HepG2 (cell line): ENCODE results near the gene CSTF3. TPM values are rescaled to one million over a fixed set of nuclear protein-coding genes. Genes with fewer than 3 reads are reported as not detected.

Experiments used
- ATAC-seq: fragments of 200-7000 bp; cut with Tn5 transposase; 3 replicates; pipeline ENCODE4 v1.9.1; 2020; ENCODE audit warnings: mild to moderate bottlenecking, moderate library complexity
- BruUV-seq: library from RNA; stranded (reverse); fragments of 400-500 nt; replicated peaks from 2 replicates; lab custom pipeline; 2021; lab: Mats Ljungman, UMichigan
- CTCF ChIA-PET: fragments of 300-600 bp; formaldehyde crosslinking; extraction: SDS; loops from one replicate; lab custom pipeline; 2021; ENCODE audit warnings: low total read pairs, inconsistent platforms, low intra/inter-chr PET ratio; lab: Yijun Ruan, JAX
- POLR2A ChIA-PET: fragments of 350-600 bp; sonication (Branson Sonifier 250); formaldehyde crosslinking; loops from one replicate; lab custom pipeline; 2020; ENCODE audit warnings: antibody characterized with exemption, inconsistent platforms; lab: Yijun Ruan, JAX
- DNase-seq: peaks from one replicate; pipeline ENCODE4 v3.0.0-alpha.2; 2015; ENCODE audit warnings: low spot score
- FAIRE-seq: peaks from 3 replicates; lab custom pipeline; 2011; peaks lifted over from hg19 to GRCh38; lab: Jason Lieb, UNC
- H2AFZ ChIP-seq: one replicate; pipeline ENCODE4 v1.6.1; 2011; ENCODE audit warnings: low read length, inconsistent platforms
- H3K27ac ChIP-seq: fragments of 300-600 bp; 3 replicates; pipeline ENCODE4 v1.8.0; 2011; ENCODE audit warnings: mixed run types, mild to moderate bottlenecking, mixed read lengths, low read length, inconsistent platforms; ENCODE audit not compliant: insufficient read depth; ENCODE audit errors: extremely low read length
- H3K27me3 ChIP-seq, 2 experiments: fragments of 200-600 bp in 1 of 2; 2 replicates in 1 of 2; 3 replicates in 1 of 2; pipeline versions ENCODE4 v1.6.0 to v1.8.0; 2011; ENCODE audit warnings: low read length in 2 of 2, mild to moderate bottlenecking in 2 of 2, moderate library complexity in 2 of 2, inconsistent platforms in 1 of 2; ENCODE audit not compliant: insufficient read depth in 2 of 2, control insufficient read depth in 1 of 2
- H3K36me3 ChIP-seq, 2 experiments: fragments of 200-600 bp in 1 of 2; replicated peaks in 1 of 2; 2 replicates in 1 of 2; 3 replicates in 1 of 2; pipeline versions ENCODE4 v1.5.1 to v1.8.0; 2011; ENCODE audit warnings: low read length in 2 of 2, inconsistent platforms in 1 of 2; ENCODE audit not compliant: insufficient read depth in 2 of 2, control insufficient read depth in 1 of 2
- H3K4me1 ChIP-seq: 2 replicates; pipeline ENCODE4 v1.5.1; 2012; ENCODE audit warnings: low read length, inconsistent platforms; ENCODE audit not compliant: insufficient read depth
- H3K4me2 ChIP-seq: 2 replicates; pipeline ENCODE4 v1.6.0; 2011; ENCODE audit warnings: low read depth, low read length, inconsistent platforms
- H3K4me3 ChIP-seq, 3 experiments: fragments of 200-600 bp in 1 of 3; sonication (generic), shearing (Covaris generic) in 1 of 3; replicated peaks in 1 of 3; 2 replicates each; pipeline ENCODE4 v1.5.1; 2011 to 2016; ENCODE audit warnings: low read length in 3 of 3, inconsistent platforms in 2 of 3, low read depth in 2 of 3, mild to moderate bottlenecking in 2 of 3, control low read depth in 1 of 3, mixed read lengths in 1 of 3; ENCODE audit not compliant: insufficient read depth in 1 of 3
- H3K79me2 ChIP-seq: one replicate; pipeline ENCODE4 v1.6.1; 2011; ENCODE audit warnings: low read length, inconsistent platforms; ENCODE audit not compliant: insufficient read depth
- H3K9ac ChIP-seq: 2 replicates; pipeline ENCODE4 v1.6.0; 2011; ENCODE audit warnings: mild to moderate bottlenecking, low read depth, low read length, inconsistent platforms; ENCODE audit not compliant: insufficient read depth
- H3K9me3 ChIP-seq: 2 replicates; pipeline ENCODE4 v1.5.1; 2012; ENCODE audit warnings: mild to moderate bottlenecking, low read length
- H4K20me1 ChIP-seq: 2 replicates; pipeline ENCODE4 v1.6.0; 2011; ENCODE audit warnings: inconsistent platforms, mild to moderate bottlenecking, low read length, moderate library complexity; ENCODE audit not compliant: insufficient read depth
- CBX2 ChIP-seq, 2 experiments: fragments of 200-600 bp in 1 of 2; sonication (generic); formaldehyde crosslinking in 1 of 2; IDR thresholded peaks; 2 replicates each; pipeline versions ENCODE4 v1.7.0 to v1.8.1; 2018 to 2022; ENCODE audit warnings: low read depth in 2 of 2, low read length in 1 of 2, mild to moderate bottlenecking in 1 of 2, missing genetic modification reagents in 1 of 2
- ESRRA ChIP-seq: sonication (generic); formaldehyde crosslinking; IDR thresholded peaks from 2 replicates; pipeline ENCODE4 v1.5.1; 2020; ENCODE audit warnings: mild to moderate bottlenecking, low read depth, missing genetic modification reagents
- FOXK2 ChIP-seq: fragments of 450-650 bp; IDR thresholded peaks from 2 replicates; pipeline ENCODE4 v1.6.1; 2016
- HOXA3 ChIP-seq: sonication (generic); formaldehyde crosslinking; IDR thresholded peaks from 2 replicates; pipeline ENCODE4 v1.5.0; 2020; ENCODE audit warnings: missing genetic modification reagents
- KLF13 ChIP-seq: sonication (generic); formaldehyde crosslinking; IDR thresholded peaks from 2 replicates; pipeline ENCODE4 v1.4.0; 2020; ENCODE audit warnings: mild to moderate bottlenecking, missing genetic modification reagents
- MTA3 ChIP-seq: sonication (generic); formaldehyde crosslinking; IDR thresholded peaks from 2 replicates; pipeline ENCODE4 v1.4.0; 2020; ENCODE audit warnings: missing genetic modification reagents
- NCOA1 ChIP-seq: sonication (generic); formaldehyde crosslinking; IDR thresholded peaks from 2 replicates; pipeline ENCODE4 v1.9.0; 2021; ENCODE audit warnings: missing genetic modification reagents
- SAP130 ChIP-seq: IDR thresholded peaks from 2 replicates; pipeline ENCODE4 v1.6.1; 2016; ENCODE audit warnings: low read depth
- SKI ChIP-seq: fragments of 450-650 bp; IDR thresholded peaks from one replicate; pipeline ENCODE4 v1.6.1; 2018; ENCODE audit warnings: mild to moderate bottlenecking; ENCODE audit not compliant: partially characterized antibody
- SMAD9 ChIP-seq: sonication (generic); formaldehyde crosslinking; IDR thresholded peaks from 2 replicates; pipeline ENCODE4 v1.5.1; 2020; ENCODE audit warnings: mild to moderate bottlenecking, missing genetic modification reagents
- ZNF101 ChIP-seq: sonication (generic); formaldehyde crosslinking; IDR thresholded peaks from 2 replicates; pipeline ENCODE4 v1.4.0; 2020; ENCODE audit warnings: mild to moderate bottlenecking, low read depth, missing genetic modification reagents, borderline replicate concordance
- ZNF496 ChIP-seq: sonication (generic); formaldehyde crosslinking; IDR thresholded peaks from 2 replicates; pipeline ENCODE4 v1.8.1; 2023; ENCODE audit warnings: mild to moderate bottlenecking, moderate library complexity, missing genetic modification reagents; ENCODE audit not compliant: insufficient replicate concordance
- ZNF709 ChIP-seq: sonication (generic); formaldehyde crosslinking; IDR thresholded peaks from 2 replicates; pipeline ENCODE4 v1.5.0; 2020; ENCODE audit warnings: mild to moderate bottlenecking, missing genetic modification reagents
- ZSCAN21 ChIP-seq: sonication (generic); formaldehyde crosslinking; IDR thresholded peaks from 2 replicates; pipeline ENCODE4 v1.8.0; 2022; ENCODE audit warnings: mild to moderate bottlenecking, missing genetic modification reagents, moderate library complexity, borderline replicate concordance
- WGBS: methylation state at CpG from one replicate; pipeline ENCODE4 v1.1.6; 2017; ENCODE audit warnings: low lambda C conversion rate; 5-methylcytosine and 5-hydroxymethylcytosine counted together
- in situ Hi-C: cut with HindIII; loops from 2 replicates; pipeline ENCODE4 v1.10.0; 2017; ENCODE audit warnings: low pct_unique_long_range_greater_than_20kb; ENCODE audit not compliant: extremely low pct_ligation_motif_present
- intact Hi-C: fragments of 100-400 bp; cut with micrococcal nuclease; formaldehyde crosslinking; loops from one replicate; pipeline ENCODE4 v1.10.0; 2022; ENCODE audit not compliant: unreplicated experiment
- polyA plus RNA-seq, 8 experiments: library from polyadenylated mRNA; depleted of rRNA in 3 of 8; stranded (reverse) in 7 of 8; unstranded in 1 of 8; fragments of >200 nt; fragmentation: Illumina TruSeq in 4 of 8; extraction: Trizol in 4 of 8; gene quantifications; 2 replicates each; pipeline versions ENCODE4 v1.2.1 to v1.2.3, GENCODE V29; 2011 to 2016; ENCODE audit warnings: low read depth in 4 of 8, missing spikeins in 1 of 8, mixed read lengths in 1 of 8; ENCODE audit not compliant: insufficient read depth in 1 of 8
- total RNA-seq, 5 experiments: library from RNA; depleted of rRNA; stranded (reverse); fragments of >200 nt; fragmentation: Illumina TruSeq; extraction: Trizol; gene quantifications; 2 replicates each; pipeline ENCODE4 v1.2.3, GENCODE V29; 2016; ENCODE audit warnings: low read depth in 1 of 5
- TF ChIP-seq, protein P1 (sequence below): sonication (generic); formaldehyde crosslinking; IDR thresholded peaks from 2 replicates; pipeline ENCODE4 v1.4.0; 2020; ENCODE audit warnings: missing genetic modification reagents, borderline replicate concordance
- TF ChIP-seq, protein P2 (sequence below): sonication (generic); formaldehyde crosslinking; IDR thresholded peaks from 2 replicates; pipeline ENCODE4 v1.8.1; 2023; ENCODE audit warnings: mild to moderate bottlenecking, moderate library complexity, missing genetic modification reagents

The CSTF3 gene
- total and polyA plus RNA-seq, 2 of the 13 experiments (the other 11 are each of a cell fraction or from before 2014, with no cell fraction given) = 21.5 to 43.6 TPM

DNA sequence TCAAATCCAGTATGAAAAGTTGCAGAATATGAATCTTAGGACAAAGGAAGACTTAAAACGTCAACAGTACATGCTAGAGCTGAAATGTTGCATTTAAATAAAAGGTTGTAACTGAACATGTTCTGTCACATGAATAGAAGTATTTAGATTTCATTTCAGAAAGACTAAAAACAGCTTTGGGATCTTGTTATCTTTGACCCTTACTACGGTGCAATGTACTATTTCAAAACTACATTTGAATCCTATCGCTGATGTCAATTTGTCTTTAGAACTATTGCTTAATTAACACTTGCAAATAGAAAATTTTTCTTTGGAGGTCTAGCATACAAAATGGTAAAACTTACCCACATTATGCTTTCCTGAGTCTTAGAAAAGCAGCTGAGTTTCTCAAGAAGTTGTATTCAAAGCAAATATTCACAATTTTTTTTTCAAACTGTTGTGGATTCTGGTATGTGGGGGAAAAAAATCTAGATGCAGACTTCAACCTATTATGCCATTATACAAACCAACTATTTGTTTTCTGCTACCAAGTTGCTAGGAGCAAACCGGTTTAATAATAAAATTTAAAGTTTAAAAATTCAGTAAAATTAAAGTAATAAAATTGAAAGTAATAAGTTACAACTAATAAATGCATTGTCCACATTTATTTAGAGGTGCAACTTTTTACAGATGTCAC is 25.4 kb downstream of the CSTF3 start:
- Histone ChIP-seq H3K27ac (no peak overlapping the region), H4K20me1 (no peaks in the 10 kb centered on the region), H3K9ac (no peak overlapping the region), H3K36me3 (peaks cover 5 to 20% of the 10 kb centered on the region in 2 experiments; a peak in 4 of 5 replicates), H3K4me1 (no peaks in the 10 kb centered on the region), H3K4me3 (no peak overlapping the region), H3K27me3 (no peaks in the 10 kb centered on the region), H2AFZ (no peak overlapping the region), H3K4me2 (no peak overlapping the region), H3K9me3 (no peaks in the 10 kb centered on the region), H3K79me2 (no peaks in the 10 kb centered on the region)
- CTCF ChIA-PET = no interaction called here
- POLR2A ChIA-PET = no interaction called here
- WGBS = 94% methylated on average over 4 of the region's 4 CpGs
- intact Hi-C loops (no loop called here), in situ Hi-C loops (no loop called here)
- DNase-seq (no peak), FAIRE-seq (no peak), ATAC-seq (no peak)
- TF ChIP-seq ESRRA (CRISPR knock-in tag) = no peak
- TF ChIP-seq ZNF709 (CRISPR knock-in tag) = no peak
- no peak for TF ChIP-seq ZNF496 (CRISPR knock-in tag)
- TF ChIP-seq CBX2 (IDR thresholded peaks at IDR 0.05; ENCODE audit: low read depth, low read length) = no peak
- TF ChIP-seq CBX2 (CRISPR knock-in tag; IDR thresholded peaks at IDR 0.05; ENCODE audit: low read depth) = no peak
- TF ChIP-seq SMAD9 (CRISPR knock-in tag) = no peak
- TF ChIP-seq MTA3 (CRISPR knock-in tag) = no peak
- TF ChIP-seq, protein P1, sequence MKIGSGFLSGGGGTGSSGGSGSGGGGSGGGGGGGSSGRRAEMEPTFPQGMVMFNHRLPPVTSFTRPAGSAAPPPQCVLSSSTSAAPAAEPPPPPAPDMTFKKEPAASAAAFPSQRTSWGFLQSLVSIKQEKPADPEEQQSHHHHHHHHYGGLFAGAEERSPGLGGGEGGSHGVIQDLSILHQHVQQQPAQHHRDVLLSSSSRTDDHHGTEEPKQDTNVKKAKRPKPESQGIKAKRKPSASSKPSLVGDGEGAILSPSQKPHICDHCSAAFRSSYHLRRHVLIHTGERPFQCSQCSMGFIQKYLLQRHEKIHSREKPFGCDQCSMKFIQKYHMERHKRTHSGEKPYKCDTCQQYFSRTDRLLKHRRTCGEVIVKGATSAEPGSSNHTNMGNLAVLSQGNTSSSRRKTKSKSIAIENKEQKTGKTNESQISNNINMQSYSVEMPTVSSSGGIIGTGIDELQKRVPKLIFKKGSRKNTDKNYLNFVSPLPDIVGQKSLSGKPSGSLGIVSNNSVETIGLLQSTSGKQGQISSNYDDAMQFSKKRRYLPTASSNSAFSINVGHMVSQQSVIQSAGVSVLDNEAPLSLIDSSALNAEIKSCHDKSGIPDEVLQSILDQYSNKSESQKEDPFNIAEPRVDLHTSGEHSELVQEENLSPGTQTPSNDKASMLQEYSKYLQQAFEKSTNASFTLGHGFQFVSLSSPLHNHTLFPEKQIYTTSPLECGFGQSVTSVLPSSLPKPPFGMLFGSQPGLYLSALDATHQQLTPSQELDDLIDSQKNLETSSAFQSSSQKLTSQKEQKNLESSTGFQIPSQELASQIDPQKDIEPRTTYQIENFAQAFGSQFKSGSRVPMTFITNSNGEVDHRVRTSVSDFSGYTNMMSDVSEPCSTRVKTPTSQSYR (CRISPR knock-in tag) = no peak
- TF ChIP-seq, protein P2, sequence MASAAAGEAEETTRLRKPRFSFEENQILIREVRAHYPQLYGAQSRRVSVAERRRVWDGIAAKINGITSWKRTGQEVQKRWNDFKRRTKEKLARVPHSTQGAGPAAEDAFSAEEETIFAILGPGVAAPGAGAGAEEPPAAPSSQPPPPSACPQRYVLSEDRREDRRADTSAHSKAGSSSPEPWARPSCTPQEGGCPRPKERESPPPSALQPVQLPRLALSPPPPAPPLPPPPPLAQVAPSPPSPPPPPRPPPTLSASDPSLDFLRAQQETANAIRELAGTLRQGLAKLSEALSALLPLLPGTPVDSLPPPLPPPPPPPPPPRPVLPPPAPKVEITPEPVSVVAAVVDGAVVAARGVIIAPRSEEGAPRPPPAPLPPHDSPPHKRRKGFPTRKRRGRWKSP (CRISPR knock-in tag) = no peak
- TF ChIP-seq HOXA3 = no peak
- no peak for TF ChIP-seq SKI
- no peak for TF ChIP-seq ZSCAN21 (CRISPR knock-in tag)
- no peak for TF ChIP-seq KLF13 (CRISPR knock-in tag)
- TF ChIP-seq ZNF101 (CRISPR knock-in tag) = no peak
- TF ChIP-seq FOXK2 = no peak
- TF ChIP-seq SAP130 = no peak
- TF ChIP-seq NCOA1 (CRISPR knock-in tag) = no peak
- BruUV-seq = no TSS peak
